Neuronal stem cell (in vitro differentiated cells): ENCODE data around the gene EIF2S3.

Experiments used
- DNase-seq: peaks from one replicate; pipeline ENCODE4 v3.0.0-alpha.2; 2013; ENCODE audit warnings: low spot score
- H2AFZ ChIP-seq: one replicate; pipeline ENCODE4 v1.6.1; 2013; ENCODE audit warnings: mild to moderate bottlenecking, low read length, inconsistent platforms
- H2AK5ac ChIP-seq: 2 replicates; pipeline ENCODE4 v1.6.1; 2013; ENCODE audit warnings: low read depth, mild to moderate bottlenecking, inconsistent platforms, low read length, moderate library complexity, mixed read lengths
- H2BK120ac ChIP-seq: 2 replicates; pipeline ENCODE4 v1.6.1; 2013; ENCODE audit warnings: low read depth, mild to moderate bottlenecking, inconsistent platforms, low read length, moderate library complexity, mixed read lengths
- H2BK12ac ChIP-seq: one replicate; pipeline ENCODE4 v1.6.1; 2013; ENCODE audit warnings: low read length, inconsistent platforms
- H2BK15ac ChIP-seq: 2 replicates; pipeline ENCODE4 v1.6.1; 2013; ENCODE audit warnings: mild to moderate bottlenecking, low read length, inconsistent platforms, mixed read lengths
- H2BK5ac ChIP-seq: one replicate; pipeline ENCODE4 v1.6.1; 2013; ENCODE audit warnings: inconsistent platforms, mild to moderate bottlenecking, low read length, moderate library complexity
- H3K14ac ChIP-seq: one replicate; pipeline ENCODE4 v1.6.1; 2013; ENCODE audit warnings: low read length, inconsistent platforms
- H3K18ac ChIP-seq: 2 replicates; pipeline ENCODE4 v1.6.1; 2013; ENCODE audit warnings: low read length, inconsistent platforms
- H3K23ac ChIP-seq: 2 replicates; pipeline ENCODE4 v1.6.1; 2013; ENCODE audit warnings: low read depth, mild to moderate bottlenecking, mixed read lengths, low read length, inconsistent platforms; ENCODE audit not compliant: poor library complexity
- H3K27ac ChIP-seq: replicated peaks from 3 replicates; pipeline ENCODE4 v1.5.1; 2013; ENCODE audit warnings: low read length, inconsistent platforms
- H3K27me3 ChIP-seq, 3 experiments: 2 replicates each; pipeline ENCODE4 v1.6.1; 2013; ENCODE audit warnings: low read length in 3 of 3, mild to moderate bottlenecking in 2 of 3, inconsistent platforms in 1 of 3, low read depth in 1 of 3, mixed read lengths in 1 of 3, moderate library complexity in 1 of 3; ENCODE audit not compliant: control insufficient read depth in 3 of 3, insufficient read depth in 3 of 3
- H3K36me3 ChIP-seq, 2 donors: replicated peaks in 1 of 2; 2 replicates each; pipeline ENCODE4 v1.6.1; 2013; ENCODE audit warnings: low read length in 2 of 2; ENCODE audit not compliant: control insufficient read depth in 2 of 2, insufficient read depth in 2 of 2
- H3K4ac ChIP-seq: 2 replicates; pipeline ENCODE4 v1.6.1; 2013; ENCODE audit warnings: inconsistent platforms, mild to moderate bottlenecking, low read length, moderate library complexity
- H3K4me1 ChIP-seq, 2 donors: 1 replicate in 1 of 2; 2 replicates in 1 of 2; pipeline ENCODE4 v1.6.1; 2013; ENCODE audit warnings: low read length in 2 of 2, low read depth in 1 of 2; ENCODE audit not compliant: control insufficient read depth in 2 of 2, insufficient read depth in 1 of 2
- H3K4me2 ChIP-seq: one replicate; pipeline ENCODE4 v1.6.1; 2013; ENCODE audit warnings: mild to moderate bottlenecking, low read length, inconsistent platforms; ENCODE audit not compliant: insufficient read depth, poor library complexity, severe bottlenecking
- H3K4me3 ChIP-seq, 2 donors: 2 replicates each; pipeline ENCODE4 v1.5.1; 2013; ENCODE audit warnings: low read length in 2 of 2, mild to moderate bottlenecking in 2 of 2, inconsistent platforms in 1 of 2, moderate library complexity in 1 of 2
- H3K79me1 ChIP-seq: one replicate; pipeline ENCODE4 v1.6.1; 2013; ENCODE audit warnings: low read depth, mild to moderate bottlenecking, inconsistent platforms, low read length, moderate library complexity
- H3K9ac ChIP-seq: one replicate; pipeline ENCODE4 v1.6.1; 2013; ENCODE audit warnings: mild to moderate bottlenecking, low read depth, low read length, inconsistent platforms; ENCODE audit not compliant: poor library complexity
- H3K9me3 ChIP-seq, 2 donors: replicated peaks in 1 of 2; 2 replicates each; pipeline versions ENCODE3 to v1.6.1; 2013; ENCODE audit warnings: low read length in 2 of 2, mild to moderate bottlenecking in 2 of 2, inconsistent platforms in 1 of 2, low read depth in 1 of 2, mixed read lengths in 1 of 2, moderate library complexity in 1 of 2; ENCODE audit not compliant: control insufficient read depth in 2 of 2, insufficient read depth in 1 of 2
- H4K8ac ChIP-seq: one replicate; pipeline ENCODE4 v1.6.1; 2013; ENCODE audit warnings: low read depth, mild to moderate bottlenecking, inconsistent platforms, low read length, moderate library complexity
- H4K91ac ChIP-seq: one replicate; pipeline ENCODE4 v1.6.1; 2013; ENCODE audit warnings: low read length, low read depth, mild to moderate bottlenecking, inconsistent platforms; ENCODE audit not compliant: poor library complexity
- WGBS, 2 donors: extraction: QIAGEN DNeasy Blood & Tissue Kit; methylation state at CpG; one replicate each; pipeline ENCODE4 v1.1.7; 2013; ENCODE audit warnings: missing lambda C conversion rate in 2 of 2, mixed read lengths in 1 of 2; ENCODE audit not compliant: insufficient read length in 2 of 2, insufficient replicate concordance in 1 of 2; ENCODE audit errors: extremely low coverage in 2 of 2; 5-methylcytosine and 5-hydroxymethylcytosine counted together

The EIF2S3 gene

DNA sequence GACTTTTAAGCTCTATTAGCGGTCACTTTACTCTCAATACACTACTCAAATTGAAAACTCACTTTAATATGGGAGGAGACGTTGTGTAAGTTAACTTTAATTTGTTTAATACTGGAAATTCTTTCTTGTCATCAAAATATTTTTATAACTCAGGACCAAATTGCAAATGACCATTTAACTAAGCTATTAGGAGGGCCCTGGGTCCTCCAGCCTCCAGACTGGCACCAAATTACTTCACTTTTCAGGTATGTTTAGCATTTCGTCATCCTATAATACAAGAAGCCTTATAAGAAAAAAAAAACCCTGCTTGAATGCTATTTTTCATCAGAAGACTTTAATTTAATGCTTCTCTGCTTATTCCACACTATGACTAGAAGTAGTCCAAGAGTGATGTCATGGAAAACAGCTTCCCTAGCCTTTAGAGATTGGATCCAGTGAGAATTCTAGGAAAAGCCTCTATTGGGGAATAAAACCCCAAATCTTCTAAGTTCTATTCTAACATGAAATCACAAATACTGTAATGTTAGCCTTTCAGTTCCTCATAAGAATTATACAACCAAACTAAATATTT, 34.4 kb upstream of the EIF2S3 start:
- Histone ChIP-seq H2BK15ac (no peak overlapping the region), H4K8ac (no peak overlapping the region), H4K91ac (no peak overlapping the region), H3K9me3 (no peaks in the 10 kb centered on the region), H3K14ac (no peak overlapping the region), H3K23ac (no peak overlapping the region), H3K27me3 (no peaks in the 10 kb centered on the region), H3K4me3 (no peak overlapping the region), H3K4me1 (no peaks in the 10 kb centered on the region), H3K36me3 (peaks cover 0 to 23% of the 10 kb centered on the region in 2 donors), H3K4me2 (no peak overlapping the region), H2AK5ac (no peak overlapping the region), H3K79me1 (peaks cover 1% of the 10 kb centered on the region), H3K27ac (no peak overlapping the region), H3K4ac (no peak overlapping the region), H2AFZ (no peak overlapping the region), H3K18ac (no peak overlapping the region), H2BK5ac (no peak overlapping the region), H2BK120ac (no peak overlapping the region), H3K9ac (no peak overlapping the region), H2BK12ac (no peak overlapping the region)
- no peak for DNase-seq
- WGBS, 2 donors, result no CpG with 5 or more reads among the region's 3 CpGs

DNA sequence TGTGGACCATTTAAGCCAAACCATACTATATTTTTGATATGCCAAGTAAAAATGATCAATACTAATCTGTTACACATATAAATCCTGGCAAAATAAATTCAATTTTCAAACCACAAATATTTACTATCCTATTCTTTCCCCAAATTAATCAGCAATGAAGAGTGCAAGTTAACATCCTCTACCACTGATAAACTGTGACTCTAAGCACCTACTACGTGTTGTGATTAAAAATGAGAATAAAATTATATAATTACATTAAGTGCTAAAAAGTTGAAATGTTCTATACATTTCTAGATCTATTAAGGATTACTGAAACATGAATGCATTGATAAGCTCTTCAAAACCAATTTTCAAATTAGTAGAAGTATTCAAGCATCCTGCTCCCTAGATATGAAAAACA, 31.2 kb upstream of the EIF2S3 start:
- no peak overlapping the region for H2BK5ac ChIP-seq
- H3K36me3 ChIP-seq, result peaks cover 0 to 8% of the 10 kb centered on the region in 2 donors
- H2BK120ac ChIP-seq, result no peak overlapping the region
- no peak overlapping the region for H3K9ac ChIP-seq
- H4K91ac ChIP-seq, result no peak overlapping the region
- H3K23ac ChIP-seq, result no peak overlapping the region
- H2BK15ac ChIP-seq, result no peak overlapping the region
- no peak overlapping the region for H3K18ac ChIP-seq
- no peak overlapping the region for H3K27ac ChIP-seq
- no peaks in the 10 kb centered on the region for H3K4me1 ChIP-seq
- no peak overlapping the region for H2BK12ac ChIP-seq
- H3K4ac ChIP-seq, result no peak overlapping the region
- DNase-seq, result no peak
- no peak overlapping the region for H3K4me2 ChIP-seq
- no peak overlapping the region for H3K14ac ChIP-seq
- no peak overlapping the region for H2AFZ ChIP-seq
- H3K27me3 ChIP-seq, result no peaks in the 10 kb centered on the region
- H3K4me3 ChIP-seq, result peak overlapping the region in 1 of 2 donors; percentile 72
- no peak overlapping the region for H4K8ac ChIP-seq
- WGBS, 2 donors, result no CpG with 5 or more reads among the region's 1 CpG
- H3K9me3 ChIP-seq, result no peaks in the 10 kb centered on the region
- no peak overlapping the region for H2AK5ac ChIP-seq
- H3K79me1 ChIP-seq, result peaks cover 1% of the 10 kb centered on the region

DNA sequence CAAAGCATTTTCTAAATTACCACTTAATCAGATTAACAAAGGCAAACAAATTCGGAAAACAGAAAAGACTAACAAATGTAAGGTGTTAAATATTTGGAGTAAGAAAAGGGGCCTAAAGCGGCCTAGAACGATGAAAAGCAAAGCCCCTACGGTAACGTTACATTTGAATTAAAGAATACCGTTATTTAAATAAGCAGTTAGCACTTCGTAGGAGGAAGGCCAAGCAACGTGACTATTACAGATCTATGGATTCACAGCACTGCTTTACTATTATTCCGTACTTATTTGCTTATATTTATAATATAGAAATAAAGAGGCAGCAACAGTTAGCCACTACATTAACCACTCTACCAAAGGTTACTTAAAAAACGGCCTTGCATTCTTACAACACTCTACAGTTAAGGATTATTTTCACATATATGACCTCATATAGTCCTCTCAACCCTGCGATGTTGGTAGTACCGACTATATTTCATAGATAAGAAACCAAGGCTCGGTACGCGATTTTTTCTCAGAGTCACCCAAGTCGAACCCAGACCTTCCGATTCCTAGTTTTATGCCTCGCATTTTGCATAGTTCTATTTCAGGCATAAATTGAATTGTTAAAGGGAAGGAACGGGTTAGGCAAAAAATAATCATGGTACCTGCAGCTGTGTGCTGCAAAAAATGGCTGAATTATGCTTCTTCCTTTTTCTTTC, 30.6 kb upstream of the EIF2S3 start:
- Histone ChIP-seq H3K4me2 (peak overlapping the region; percentile 45), H3K27ac (no peak overlapping the region), H2BK12ac (no peak overlapping the region), H3K18ac (no peak overlapping the region), H3K9ac (no peak overlapping the region), H4K91ac (no peak overlapping the region), H3K4me1 (no peaks in the 10 kb centered on the region), H2AK5ac (no peak overlapping the region), H3K9me3 (no peaks in the 10 kb centered on the region), H3K4ac (no peak overlapping the region), H3K23ac (no peak overlapping the region), H4K8ac (no peak overlapping the region), H3K36me3 (peaks cover 0 to 8% of the 10 kb centered on the region in 2 donors), H2BK5ac (no peak overlapping the region), H3K79me1 (peaks cover 1% of the 10 kb centered on the region), H3K14ac (no peak overlapping the region), H3K27me3 (no peaks in the 10 kb centered on the region), H2BK120ac (no peak overlapping the region), H2AFZ (no peak overlapping the region), H2BK15ac (no peak overlapping the region), H3K4me3 (peak overlapping the region; percentile 72 to 90)
- no CpG with 5 or more reads among the region's 19 CpGs for WGBS, 2 donors
- no peak for DNase-seq

DNA sequence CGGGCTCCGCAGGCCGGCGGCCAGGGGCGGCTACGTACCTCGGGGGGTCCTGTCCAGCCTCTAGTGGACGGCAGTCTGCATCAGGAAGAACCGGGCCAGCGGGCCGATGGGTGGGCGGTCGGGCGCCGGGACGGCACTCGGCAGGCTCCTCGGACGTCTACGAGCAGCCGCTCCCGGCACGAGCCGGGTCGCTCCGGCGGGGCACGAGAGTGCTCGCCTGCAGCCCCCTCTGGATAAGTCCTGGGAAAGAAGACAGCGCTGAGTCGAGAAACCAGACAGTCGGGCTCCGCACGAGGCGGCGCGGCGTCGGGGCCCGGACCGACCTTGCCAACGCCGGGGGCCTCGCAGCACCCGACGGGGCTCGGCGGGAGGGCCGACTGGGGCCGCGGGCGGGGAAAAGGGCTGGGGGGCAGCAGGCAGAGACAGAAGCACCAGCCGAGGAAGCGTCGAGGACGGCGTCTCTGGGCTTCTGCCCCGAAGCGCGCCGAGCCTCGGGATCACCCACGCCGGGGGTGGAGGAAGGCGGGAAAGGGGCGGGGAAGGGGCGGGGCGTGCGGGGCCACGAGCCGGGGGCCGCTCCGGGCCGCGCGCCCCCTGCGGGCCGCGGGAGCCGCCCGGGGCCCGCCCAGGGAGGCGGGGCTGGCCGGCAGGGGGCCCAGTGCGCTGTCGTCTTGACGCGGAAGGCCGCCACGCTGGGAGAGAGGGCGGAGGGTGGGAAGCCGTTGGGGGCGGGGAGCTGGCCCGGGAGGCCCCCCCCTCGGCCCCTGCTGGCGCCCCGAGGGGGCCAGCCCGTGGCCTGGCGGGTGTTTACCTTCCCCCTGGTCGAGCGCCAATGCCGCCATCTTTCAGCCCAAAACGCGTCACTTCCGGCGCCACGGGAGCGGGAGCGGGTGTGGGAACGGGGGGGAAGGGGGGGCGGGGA, 29.7 kb upstream of the EIF2S3 start:
- Histone ChIP-seq H3K9me3 (no peaks in the 10 kb centered on the region), H2BK15ac (no peak overlapping the region), H3K18ac (peak overlapping the region; percentile 38), H3K4me3 (peak overlapping the region; percentile 72 to 90), H3K79me1 (peaks cover 1% of the 10 kb centered on the region), H3K9ac (peak overlapping the region; percentile 44), H4K91ac (no peak overlapping the region), H4K8ac (no peak overlapping the region), H3K27ac (peak overlapping the region; percentile 93), H2AK5ac (no peak overlapping the region), H3K23ac (no peak overlapping the region), H3K4me2 (peak overlapping the region; percentile 45), H3K36me3 (peaks cover 0 to 5% of the 10 kb centered on the region in 2 donors), H3K4ac (no peak overlapping the region), H3K14ac (no peak overlapping the region), H2BK12ac (no peak overlapping the region), H3K4me1 (no peaks in the 10 kb centered on the region), H2AFZ (peak overlapping the region; percentile 87), H2BK5ac (no peak overlapping the region), H3K27me3 (no peaks in the 10 kb centered on the region), H2BK120ac (no peak overlapping the region)
- peak; percentile 66 for DNase-seq
- WGBS, 2 donors, result no CpG with 5 or more reads among the region's 111 CpGs
